ENCODE measurements around the gene SEMA4B. TPM values are rescaled to one million over a fixed set of nuclear protein-coding genes. Genes with fewer than 3 reads are reported as not detected.
A peak's percentile ranks its signal among the peaks of the same experiment; 100 is the strongest.

SEMA4B gene
- total RNA-seq, 1 donor from 2014 or later = 23.3 TPM

DNA sequence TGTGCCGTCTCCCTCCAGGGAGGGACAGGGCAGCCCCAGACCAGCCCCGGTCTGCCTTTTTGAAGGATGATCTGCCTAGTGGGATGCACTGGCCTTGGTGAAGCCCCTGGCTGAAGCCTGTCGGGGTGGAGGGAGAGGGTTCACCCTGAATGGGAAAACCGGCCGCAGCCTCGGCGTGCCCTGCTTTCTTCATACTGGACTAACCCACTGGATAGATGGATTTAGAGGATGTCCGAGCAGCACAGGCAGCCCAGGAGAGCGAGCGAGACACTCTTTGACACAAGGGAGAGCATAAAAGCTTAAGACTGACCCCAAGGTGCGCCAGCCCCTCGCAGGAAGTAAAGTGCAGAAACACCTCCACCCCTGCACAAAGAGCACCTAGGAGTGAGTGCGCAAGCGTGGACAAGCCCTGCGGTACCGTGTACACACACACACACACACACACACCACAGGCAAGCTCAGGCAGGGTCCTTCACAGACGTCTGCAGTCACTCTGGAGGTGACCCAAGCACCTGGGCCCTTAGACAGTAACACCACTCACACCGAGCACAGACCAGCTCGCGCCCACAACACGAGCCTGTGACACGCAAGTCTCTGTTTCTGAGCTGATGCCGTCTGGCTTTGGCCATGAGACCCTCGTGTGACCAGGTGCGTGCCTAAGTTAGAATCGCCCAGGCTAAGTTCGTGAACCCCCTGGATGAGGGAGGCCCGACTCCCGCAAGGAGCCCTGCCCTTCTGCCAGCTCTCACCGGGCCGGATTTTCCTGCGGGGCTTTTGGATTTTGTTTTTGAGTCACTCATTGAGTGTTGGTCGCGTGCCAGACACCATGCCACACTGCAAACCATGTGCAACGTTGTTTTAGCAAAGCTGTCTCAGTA lies 11.3 kb downstream of the SEMA4B start:
- peak overlapping the region; percentile 71 for H3K27ac Mint-ChIP-seq (ENCODE audit: unreplicated experiment)

DNA sequence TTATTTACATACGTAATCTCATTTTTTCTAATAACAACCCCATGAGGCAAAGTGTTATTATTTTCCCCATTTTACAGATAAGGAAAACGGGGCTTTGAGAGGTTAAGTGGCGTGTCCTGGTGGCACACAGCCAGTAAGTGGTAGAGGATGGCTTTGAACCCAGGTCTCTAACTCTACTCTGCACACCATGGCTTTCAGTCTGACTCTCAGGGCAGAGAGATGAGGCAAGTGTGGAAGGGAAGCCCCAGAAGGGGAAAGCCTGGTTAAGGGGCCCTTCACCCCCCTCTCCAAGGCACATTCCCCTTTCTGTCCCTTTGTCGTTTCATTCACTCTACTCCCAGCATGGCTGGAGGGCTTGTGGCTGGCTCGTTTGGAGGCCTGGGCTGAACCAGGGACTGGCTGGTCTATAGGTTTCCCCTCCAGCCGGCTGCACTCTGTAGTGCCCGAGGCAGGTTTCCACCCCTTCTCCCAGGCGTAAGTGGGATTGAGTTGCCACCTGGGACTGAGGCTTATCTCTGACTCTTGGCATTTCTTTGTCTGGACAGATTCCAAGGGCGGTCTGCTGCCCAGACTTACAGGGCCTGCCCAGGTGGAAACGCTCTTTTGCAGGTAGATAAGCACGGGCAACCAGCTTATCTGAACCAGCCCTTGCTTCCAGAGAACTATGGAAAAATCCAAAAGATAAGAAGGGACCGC lies 12.1 kb downstream of the SEMA4B start:
- Mint-ChIP-seq H3K27me3 (ENCODE audit: unreplicated experiment) (no peaks in the 10 kb centered on the region), H3K9me3 (ENCODE audit: unreplicated experiment) (no peaks in the 10 kb centered on the region), H3K4me1 (ENCODE audit: unreplicated experiment) (peaks cover 28% of the 10 kb centered on the region), H3K27ac (ENCODE audit: unreplicated experiment) (no peak overlapping the region), H3K4me3 (ENCODE audit: unreplicated experiment) (no peak overlapping the region), H3K36me3 (ENCODE audit: unreplicated experiment) (peaks cover 8% of the 10 kb centered on the region)
- no peak for DNase-seq (ENCODE audit: extremely low spot score, unreplicated experiment)
- TF ChIP-seq CTCF (IDR thresholded peaks at IDR 0.05) = no peak

More for the DNA sequence above, 11.3 kb downstream of the SEMA4B start:
- no peak for TF ChIP-seq CTCF (IDR thresholded peaks at IDR 0.05)
- no peak for DNase-seq (ENCODE audit: extremely low spot score, unreplicated experiment)
- H3K9me3 Mint-ChIP-seq (ENCODE audit: unreplicated experiment) = no peaks in the 10 kb centered on the region
- peaks cover 8% of the 10 kb centered on the region for H3K36me3 Mint-ChIP-seq (ENCODE audit: unreplicated experiment)
- no peak overlapping the region for H3K4me3 Mint-ChIP-seq (ENCODE audit: unreplicated experiment)
- H3K4me1 Mint-ChIP-seq (ENCODE audit: unreplicated experiment) = peaks cover 28% of the 10 kb centered on the region
- H3K27me3 Mint-ChIP-seq (ENCODE audit: unreplicated experiment) = no peaks in the 10 kb centered on the region

DNA sequence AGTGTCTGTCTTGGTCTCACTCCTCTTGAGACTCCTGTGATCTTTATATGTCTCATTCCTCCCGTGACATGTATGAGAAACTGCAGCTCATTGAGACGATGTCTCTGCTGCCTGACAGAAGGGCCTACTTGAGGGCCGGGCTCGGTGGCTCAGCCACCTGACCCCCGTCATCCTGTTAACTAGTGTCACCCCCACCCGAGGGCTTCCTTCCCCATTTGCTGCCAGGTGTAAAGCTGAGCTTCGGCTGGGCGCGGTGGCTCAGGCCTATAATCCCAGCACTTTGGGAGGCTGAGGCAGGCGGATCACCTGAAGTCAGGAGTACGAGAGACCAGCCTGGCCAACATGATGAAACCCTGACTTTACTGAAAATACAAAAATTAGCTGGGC lies 12.7 kb downstream of the SEMA4B start:
- DNase-seq (ENCODE audit: extremely low spot score, unreplicated experiment) = no peak
- Mint-ChIP-seq H3K4me1 (ENCODE audit: unreplicated experiment) (peaks cover 28% of the 10 kb centered on the region), H3K9me3 (ENCODE audit: unreplicated experiment) (no peaks in the 10 kb centered on the region), H3K4me3 (ENCODE audit: unreplicated experiment) (no peak overlapping the region), H3K36me3 (ENCODE audit: unreplicated experiment) (peaks cover 11% of the 10 kb centered on the region), H3K27ac (ENCODE audit: unreplicated experiment) (no peak overlapping the region), H3K27me3 (ENCODE audit: unreplicated experiment) (no peaks in the 10 kb centered on the region)
- TF ChIP-seq CTCF (IDR thresholded peaks at IDR 0.05) = no peak

DNA sequence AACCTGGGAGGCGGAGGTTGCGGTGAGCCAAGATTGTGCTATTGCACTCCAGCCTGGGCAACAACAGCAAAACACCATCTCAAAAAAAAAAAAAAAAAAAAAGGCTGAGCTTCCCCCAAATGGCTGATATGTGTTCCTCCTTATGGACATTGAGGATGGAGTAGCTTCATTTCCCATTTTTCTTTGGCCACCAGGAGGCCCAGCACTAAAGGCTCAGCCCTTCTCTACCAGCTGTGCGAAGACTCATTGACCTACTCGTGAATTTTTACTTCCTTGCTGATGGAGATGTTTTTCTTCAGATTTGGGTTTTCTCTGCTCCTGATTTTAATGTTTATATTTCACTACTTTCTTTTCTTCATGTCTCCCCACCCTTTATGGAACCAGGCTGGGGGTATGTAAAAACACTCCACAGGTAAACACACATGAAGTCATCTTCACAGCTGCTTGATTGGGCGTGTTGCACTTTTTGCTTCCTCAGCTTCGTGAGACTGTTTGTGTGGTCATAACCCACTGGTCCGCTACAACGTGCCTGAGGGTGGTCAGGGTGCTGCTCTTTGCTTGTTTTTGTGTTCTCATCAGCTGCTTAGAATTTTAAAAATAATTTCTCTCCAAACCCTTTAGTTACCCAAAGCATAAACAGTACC lies 13.5 kb downstream of the SEMA4B start:
- Mint-ChIP-seq H3K4me1 (ENCODE audit: unreplicated experiment) (peaks cover 28% of the 10 kb centered on the region), H3K4me3 (ENCODE audit: unreplicated experiment) (no peak overlapping the region), H3K27me3 (ENCODE audit: unreplicated experiment) (no peaks in the 10 kb centered on the region), H3K36me3 (ENCODE audit: unreplicated experiment) (peaks cover 10% of the 10 kb centered on the region), H3K27ac (ENCODE audit: unreplicated experiment) (no peak overlapping the region), H3K9me3 (ENCODE audit: unreplicated experiment) (no peaks in the 10 kb centered on the region)
- TF ChIP-seq CTCF (IDR thresholded peaks at IDR 0.05) = peak; percentile 38
- DNase-seq (ENCODE audit: extremely low spot score, unreplicated experiment) = no peak

Measured in osteocyte (in vitro differentiated cells).